Endothelial cell of umbilical vein (primary cell): Measurements from ENCODE around the gene GTF2IRD1.
"Not testable (repeated sequence)": the region's sequence is repeated elsewhere in the genome, so short reads cannot be mapped to it uniquely, and the experiment has no call there.

Experiments
- CTCF ChIP-seq, 2 donors: IDR thresholded peaks; 1 replicate in 1 of 2; 2 replicates in 1 of 2; pipeline ENCODE4 v1.5.1; 2011; ENCODE audit warnings: low read length in 2 of 2, mild to moderate bottlenecking in 2 of 2, moderate library complexity in 2 of 2, control low read depth in 1 of 2, inconsistent platforms in 1 of 2, low read depth in 1 of 2; ENCODE audit not compliant: insufficient read depth in 1 of 2; ENCODE audit errors: extremely low read depth in 1 of 2
- GATA2 ChIP-seq: IDR thresholded peaks from 2 replicates; pipeline ENCODE4 v1.7.0; 2011; ENCODE audit warnings: low read depth, mild to moderate bottlenecking, moderate library complexity, mixed read lengths, low read length; ENCODE audit not compliant: insufficient read length, insufficient read depth
- POLR2AphosphoS5 ChIP-seq: IDR thresholded peaks from 2 replicates; pipeline ENCODE4 v1.6.1; 2012; ENCODE audit warnings: low read depth, mild to moderate bottlenecking, control low read depth, low read length, moderate library complexity; ENCODE audit not compliant: insufficient read depth

- TF ChIP-seq CTCF (IDR thresholded peaks at IDR 0.05; ENCODE audit: extremely low read depth in 1 of 2, insufficient read depth in 1 of 2, low read depth in 1 of 2, low read length in 2 of 2); GATA2; POLR2AphosphoS5: not testable (repeated sequence)
These were observed 37.8 kb downstream of the GTF2IRD1 start for GRCh38 chr7:74491490-74491889.
